ENCODE results near the gene FAXDC2.
"Not testable (repeated sequence)": the region's sequence is repeated elsewhere in the genome, so short reads cannot be mapped to it uniquely, and the experiment has no call there.

FAXDC2 gene

DNA sequence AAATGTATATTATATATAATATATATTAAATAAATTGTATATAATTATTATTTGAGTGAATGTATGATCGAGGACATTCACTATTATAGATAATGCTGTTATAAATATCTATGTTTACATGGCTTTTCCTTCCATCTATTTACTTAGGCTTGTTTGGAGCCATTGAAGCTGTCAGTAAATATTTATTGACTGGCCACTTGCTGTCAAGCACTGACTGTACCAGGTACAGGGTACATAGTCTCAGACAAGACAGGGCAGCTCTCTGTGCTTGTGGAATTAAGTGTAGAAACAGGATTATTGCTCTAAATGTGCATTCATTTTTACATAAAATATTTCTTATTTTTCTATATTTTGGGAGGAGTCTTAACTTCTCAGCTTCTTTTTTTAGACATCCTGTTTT, 16.4 kb downstream of the FAXDC2 start:
- no peaks in the 10 kb centered on the region for H3K27me3 ChIP-seq (ENCODE audit: insufficient read depth, poor library complexity, severe bottlenecking)
- H3K4me3 ChIP-seq (replicated peaks; ENCODE audit: insufficient read depth, low read length), result no peak overlapping the region
- TF ChIP-seq SPI1 (IDR thresholded peaks at IDR 0.05; ENCODE audit: borderline replicate concordance, low read depth) (no peak), POLR2AphosphoS5 (IDR thresholded peaks at IDR 0.05; ENCODE audit: low read depth) (no peak), GABPA (IDR thresholded peaks at IDR 0.05; ENCODE audit: low read depth) (no peak)
- TF ChIP-seq, protein P1, sequence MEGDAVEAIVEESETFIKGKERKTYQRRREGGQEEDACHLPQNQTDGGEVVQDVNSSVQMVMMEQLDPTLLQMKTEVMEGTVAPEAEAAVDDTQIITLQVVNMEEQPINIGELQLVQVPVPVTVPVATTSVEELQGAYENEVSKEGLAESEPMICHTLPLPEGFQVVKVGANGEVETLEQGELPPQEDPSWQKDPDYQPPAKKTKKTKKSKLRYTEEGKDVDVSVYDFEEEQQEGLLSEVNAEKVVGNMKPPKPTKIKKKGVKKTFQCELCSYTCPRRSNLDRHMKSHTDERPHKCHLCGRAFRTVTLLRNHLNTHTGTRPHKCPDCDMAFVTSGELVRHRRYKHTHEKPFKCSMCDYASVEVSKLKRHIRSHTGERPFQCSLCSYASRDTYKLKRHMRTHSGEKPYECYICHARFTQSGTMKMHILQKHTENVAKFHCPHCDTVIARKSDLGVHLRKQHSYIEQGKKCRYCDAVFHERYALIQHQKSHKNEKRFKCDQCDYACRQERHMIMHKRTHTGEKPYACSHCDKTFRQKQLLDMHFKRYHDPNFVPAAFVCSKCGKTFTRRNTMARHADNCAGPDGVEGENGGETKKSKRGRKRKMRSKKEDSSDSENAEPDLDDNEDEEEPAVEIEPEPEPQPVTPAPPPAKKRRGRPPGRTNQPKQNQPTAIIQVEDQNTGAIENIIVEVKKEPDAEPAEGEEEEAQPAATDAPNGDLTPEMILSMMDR (IDR thresholded peaks at IDR 0.05; ENCODE audit: insufficient read depth, low read length), result no peak
- TF ChIP-seq, protein P2, sequence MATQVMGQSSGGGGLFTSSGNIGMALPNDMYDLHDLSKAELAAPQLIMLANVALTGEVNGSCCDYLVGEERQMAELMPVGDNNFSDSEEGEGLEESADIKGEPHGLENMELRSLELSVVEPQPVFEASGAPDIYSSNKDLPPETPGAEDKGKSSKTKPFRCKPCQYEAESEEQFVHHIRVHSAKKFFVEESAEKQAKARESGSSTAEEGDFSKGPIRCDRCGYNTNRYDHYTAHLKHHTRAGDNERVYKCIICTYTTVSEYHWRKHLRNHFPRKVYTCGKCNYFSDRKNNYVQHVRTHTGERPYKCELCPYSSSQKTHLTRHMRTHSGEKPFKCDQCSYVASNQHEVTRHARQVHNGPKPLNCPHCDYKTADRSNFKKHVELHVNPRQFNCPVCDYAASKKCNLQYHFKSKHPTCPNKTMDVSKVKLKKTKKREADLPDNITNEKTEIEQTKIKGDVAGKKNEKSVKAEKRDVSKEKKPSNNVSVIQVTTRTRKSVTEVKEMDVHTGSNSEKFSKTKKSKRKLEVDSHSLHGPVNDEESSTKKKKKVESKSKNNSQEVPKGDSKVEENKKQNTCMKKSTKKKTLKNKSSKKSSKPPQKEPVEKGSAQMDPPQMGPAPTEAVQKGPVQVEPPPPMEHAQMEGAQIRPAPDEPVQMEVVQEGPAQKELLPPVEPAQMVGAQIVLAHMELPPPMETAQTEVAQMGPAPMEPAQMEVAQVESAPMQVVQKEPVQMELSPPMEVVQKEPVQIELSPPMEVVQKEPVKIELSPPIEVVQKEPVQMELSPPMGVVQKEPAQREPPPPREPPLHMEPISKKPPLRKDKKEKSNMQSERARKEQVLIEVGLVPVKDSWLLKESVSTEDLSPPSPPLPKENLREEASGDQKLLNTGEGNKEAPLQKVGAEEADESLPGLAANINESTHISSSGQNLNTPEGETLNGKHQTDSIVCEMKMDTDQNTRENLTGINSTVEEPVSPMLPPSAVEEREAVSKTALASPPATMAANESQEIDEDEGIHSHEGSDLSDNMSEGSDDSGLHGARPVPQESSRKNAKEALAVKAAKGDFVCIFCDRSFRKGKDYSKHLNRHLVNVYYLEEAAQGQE (IDR thresholded peaks at IDR 0.05; ENCODE audit: insufficient replicate concordance, low read depth), result no peak
- no peak overlapping the region for H3K27ac ChIP-seq (replicated peaks)
- DNase-seq (ENCODE audit: low read depth in 1 of 2, low spot score in 1 of 2), result no peak

DNA sequence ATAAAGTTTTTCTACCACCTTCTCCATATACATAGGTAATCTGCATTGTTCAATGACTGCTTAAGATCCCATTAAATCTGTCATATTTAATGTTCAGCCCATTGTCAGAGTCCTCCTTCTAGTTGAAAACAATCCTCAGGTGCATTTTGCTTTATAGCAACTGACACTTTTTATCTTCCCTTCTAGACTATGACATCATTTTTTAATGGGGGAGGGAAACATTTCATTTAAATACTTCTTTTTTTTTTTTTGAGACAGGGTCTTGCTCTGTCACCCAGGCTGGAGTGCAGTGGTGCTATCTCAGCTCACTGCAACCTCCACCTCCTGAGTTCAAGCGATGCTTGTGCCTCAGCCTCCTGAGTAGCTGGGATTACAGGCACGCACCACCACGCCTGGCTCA, 17.6 kb downstream of the FAXDC2 start:
- H3K27me3 ChIP-seq (ENCODE audit: insufficient read depth, poor library complexity, severe bottlenecking); H3K4me3 ChIP-seq (replicated peaks; ENCODE audit: insufficient read depth, low read length); DNase-seq (ENCODE audit: low read depth in 1 of 2, low spot score in 1 of 2); H3K27ac ChIP-seq (replicated peaks): not testable (repeated sequence)

DNA sequence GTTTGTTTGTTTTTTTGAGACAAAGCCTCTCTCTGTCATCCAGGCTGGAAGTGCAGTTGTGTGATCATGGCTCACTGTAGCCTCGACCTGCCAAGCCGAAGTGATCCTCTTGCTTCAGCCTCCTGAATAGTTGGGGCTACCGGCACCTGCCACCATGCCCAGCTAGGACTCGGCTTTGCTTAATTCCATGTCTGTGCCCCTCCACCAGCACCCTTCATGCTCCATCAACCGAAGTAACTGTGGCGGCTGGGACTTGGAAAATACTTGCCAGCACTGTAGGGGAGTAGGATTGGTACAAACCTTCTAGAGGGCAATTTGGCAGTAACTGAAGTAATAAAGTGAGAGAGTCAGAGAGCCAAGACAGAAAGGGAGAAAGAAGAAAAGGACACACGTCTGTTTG, 19.0 kb downstream of the FAXDC2 start:
- TF ChIP-seq, protein P1 (IDR thresholded peaks at IDR 0.05; ENCODE audit: insufficient read depth, low read length), result no peak

DNA sequence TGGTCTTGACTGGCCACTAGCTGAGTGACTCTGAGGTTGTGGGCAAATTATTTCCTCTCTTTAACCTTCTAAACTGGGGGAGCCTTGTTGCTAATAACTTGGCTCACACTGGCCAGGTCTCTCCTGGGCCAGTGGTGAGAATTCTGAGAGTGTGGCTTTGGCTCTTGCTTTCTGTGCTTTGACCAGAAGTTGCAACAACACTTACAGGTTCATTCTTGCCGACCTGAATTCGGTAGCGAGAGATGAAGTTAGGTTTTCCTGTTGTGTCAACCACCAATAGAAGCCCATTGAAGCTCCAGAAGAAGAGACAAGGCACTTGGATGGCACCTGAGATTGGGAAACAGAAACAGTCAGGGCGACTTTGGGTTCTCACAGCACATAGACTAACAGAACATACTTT, 19.8 kb downstream of the FAXDC2 start:
- TF ChIP-seq, protein P2 (IDR thresholded peaks at IDR 0.05; ENCODE audit: insufficient replicate concordance, low read depth), result no peak
- TF ChIP-seq POLR2AphosphoS5 (IDR thresholded peaks at IDR 0.05; ENCODE audit: low read depth), result no peak
- TF ChIP-seq, protein P1 (IDR thresholded peaks at IDR 0.05; ENCODE audit: insufficient read depth, low read length), result no peak
- no peak for TF ChIP-seq SPI1 (IDR thresholded peaks at IDR 0.05; ENCODE audit: borderline replicate concordance, low read depth)
- TF ChIP-seq GABPA (IDR thresholded peaks at IDR 0.05; ENCODE audit: low read depth), result no peak
- Histone ChIP-seq H3K27ac (replicated peaks) (no peak overlapping the region), H3K4me3 (replicated peaks; ENCODE audit: insufficient read depth, low read length) (no peak overlapping the region), H3K27me3 (ENCODE audit: insufficient read depth, poor library complexity, severe bottlenecking) (no peaks in the 10 kb centered on the region)
- DNase-seq (ENCODE audit: low read depth in 1 of 2, low spot score in 1 of 2), result no peak

More for the DNA sequence above, 19.0 kb downstream of the FAXDC2 start:
- no peak overlapping the region for H3K27ac ChIP-seq (replicated peaks)
- H3K27me3 ChIP-seq (ENCODE audit: insufficient read depth, poor library complexity, severe bottlenecking), result no peaks in the 10 kb centered on the region
- no peak for DNase-seq (ENCODE audit: low read depth in 1 of 2, low spot score in 1 of 2)
- H3K4me3 ChIP-seq (replicated peaks; ENCODE audit: insufficient read depth, low read length), result no peak overlapping the region

Data from HL-60 (cell line).